ENCODE data around the gene PACS2. TPM values are rescaled to one million over a fixed set of nuclear protein-coding genes. Genes with fewer than 3 reads are reported as not detected.
A peak's percentile ranks its signal among the peaks of the same experiment; 100 is the strongest.

PACS2 gene
- total and polyA plus RNA-seq, 2 of the 8 experiments (the other 6 are each of a cell fraction or from before 2014, with no cell fraction given) = 38.0 to 62.8 TPM

DNA sequence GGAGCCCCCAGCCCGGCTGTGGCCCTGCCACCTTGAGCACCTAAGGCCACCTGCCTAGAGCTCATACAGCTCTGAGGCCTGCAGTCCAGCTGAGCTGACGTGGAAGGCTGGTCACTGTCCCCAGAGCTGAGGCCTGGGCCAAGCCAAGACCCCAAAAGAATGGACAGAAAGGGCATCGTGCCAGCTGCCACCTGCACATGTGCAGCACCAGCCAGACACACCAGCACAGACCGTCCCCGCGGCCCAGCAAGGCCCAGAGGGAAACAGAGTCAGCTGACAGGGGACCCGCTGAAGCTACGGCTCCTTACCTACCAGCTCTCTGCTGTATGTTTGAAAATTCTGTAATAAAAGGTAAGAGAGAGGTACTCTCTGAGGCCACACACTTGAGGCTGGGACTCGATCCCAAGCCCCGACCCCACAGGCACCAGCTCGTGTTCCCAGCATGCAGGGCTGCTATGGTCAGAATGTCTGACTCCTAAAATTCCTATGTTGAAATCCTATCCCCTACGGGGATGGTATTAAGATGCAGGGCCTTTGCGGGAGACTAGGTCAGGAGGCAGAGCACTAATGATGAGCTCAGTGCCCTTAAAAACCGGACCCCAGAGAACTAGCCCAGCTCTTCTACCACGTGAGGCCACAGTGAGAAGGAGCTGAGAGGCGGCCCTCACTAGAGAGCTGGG, 39.1 kb upstream of the PACS2 start:
- Histone ChIP-seq H2BK120ac (replicated peaks; ENCODE audit: low read depth, low read length) (no peak overlapping the region), H2BK20ac (ENCODE audit: low read length) (no peak overlapping the region), H4K91ac (replicated peaks; ENCODE audit: insufficient read length, low read length) (no peak overlapping the region), H3K4me3 (ENCODE audit: extremely low read depth in 1 of 4, insufficient read depth in 2 of 4, low read depth in 3 of 4, low read length in 4 of 4) (no peak overlapping the region), H3K27ac (ENCODE audit: low read depth, low read length) (no peak overlapping the region), H3K4me1 (replicated peaks in 1 of 4; ENCODE audit: control insufficient read depth in 3 of 4, insufficient read depth in 4 of 4, low read length in 3 of 4) (no peaks in the 10 kb centered on the region), H3K4me2 (ENCODE audit: insufficient read depth in 1 of 2, low read depth in 2 of 2, low read length in 2 of 2) (no peak overlapping the region), H3K23ac (ENCODE audit: insufficient read length) (no peak overlapping the region), H3K27me3 (replicated peaks in 1 of 4; ENCODE audit: control insufficient read depth in 3 of 4, extremely low read depth in 1 of 4, insufficient read depth in 3 of 4, low read length in 3 of 4) (no peaks in the 10 kb centered on the region), H2AFZ (ENCODE audit: low read length) (no peak overlapping the region), H3K23me2 (ENCODE audit: low read depth, low read length) (no peaks in the 10 kb centered on the region), H3K79me1 (ENCODE audit: low read depth, low read length) (peaks cover 2% of the 10 kb centered on the region), H2BK12ac (ENCODE audit: low read depth, low read length) (no peak overlapping the region), H3K36me3 (ENCODE audit: control insufficient read depth in 2 of 4, insufficient read depth in 4 of 4, low read length in 3 of 4) (no peaks in the 10 kb centered on the region; a peak in 1 of 8 replicates), H3K79me2 (ENCODE audit: control insufficient read depth in 1 of 2, insufficient read depth in 2 of 2, low read length in 2 of 2) (peaks cover 0 to 12% of the 10 kb centered on the region in 2 experiments; a peak in 1 of 4 replicates), H4K20me1 (replicated peaks in 1 of 2; ENCODE audit: control insufficient read depth in 1 of 2, insufficient read depth in 2 of 2, low read length in 2 of 2) (peaks cover 2 to 10% of the 10 kb centered on the region in 2 experiments), H3K4ac (replicated peaks; ENCODE audit: insufficient read length, low read depth, low read length) (no peak overlapping the region), H2AK5ac (ENCODE audit: low read depth, low read length) (no peak overlapping the region), H4K8ac (ENCODE audit: extremely low read depth, insufficient read depth, low read length) (no peak overlapping the region), H3K9me3 (ENCODE audit: insufficient read depth in 2 of 2, low read depth in 1 of 2, low read length in 1 of 2) (no peaks in the 10 kb centered on the region), H3K18ac (ENCODE audit: extremely low read depth, low read length) (no peak overlapping the region), H2BK15ac (ENCODE audit: low read length) (0 out of 2 replicates have a peak overlapping the region, but pooled peaks have one; percentile 8), H2BK5ac (ENCODE audit: low read depth, low read length) (no peak overlapping the region), H3K9ac (replicated peaks in 1 of 4; ENCODE audit: extremely low read depth in 1 of 4, low read depth in 3 of 4, low read length in 3 of 4) (no peak overlapping the region), H4K5ac (ENCODE audit: insufficient read length, low read depth, low read length) (no peak overlapping the region), H3K14ac (ENCODE audit: insufficient read length) (no peak overlapping the region), H3K56ac (replicated peaks; ENCODE audit: insufficient read length, low read depth, low read length) (no peak overlapping the region)
- 82% methylated on average over 16 of the region's 16 CpGs; no CpG with 5 or more reads in 1 of the 2 experiments for WGBS, 2 experiments (ENCODE audit: extremely low coverage in 1 of 2, insufficient coverage in 1 of 2, insufficient read length in 1 of 2, insufficient replicate concordance in 2 of 2, low coverage in 1 of 2, low lambda C conversion rate in 2 of 2, missing lambda C conversion rate in 1 of 2)
- ChIA-PET POLR2A (ENCODE audit: partially characterized antibody) (no interaction called here), CTCF (ENCODE audit: partially characterized antibody) (interaction anchor here (1.0 to 1.5 kb wide), 10 partner anchors 8 to 300 kb away, joined by 3 to 6 read pairs (median 3); no protein-coding TSS in a partner anchor)
- DNase-seq (ENCODE audit: low read depth in 1 of 2, low spot score in 2 of 2) = no peak
- TF ChIP-seq EZH2 (IDR thresholded peaks at IDR 0.05; ENCODE audit: low read depth, low read length, severe bottlenecking) = no peak
- TF ChIP-seq RNF2 (IDR thresholded peaks at IDR 0.05; ENCODE audit: borderline replicate concordance, low read depth, low read length, missing control alignments, poor library complexity, severe bottlenecking) = no peak
- TF ChIP-seq BRCA1 (IDR thresholded peaks at IDR 0.05; ENCODE audit: low read depth, low read length) = no peak
- no peak for TF ChIP-seq YY1 (IDR thresholded peaks at IDR 0.05; ENCODE audit: low read depth, low read length)
- no peak for TF ChIP-seq RXRA (IDR thresholded peaks at IDR 0.05; ENCODE audit: insufficient read depth, low read depth, low read length)
- no peak for TF ChIP-seq POU5F1 (IDR thresholded peaks at IDR 0.05; ENCODE audit: low read depth, low read length)
- TF ChIP-seq CEBPB (IDR thresholded peaks at IDR 0.05; ENCODE audit: low read depth, low read length) = no peak
- TF ChIP-seq ZNF274 (IDR thresholded peaks at IDR 0.05; ENCODE audit: borderline replicate concordance, extremely low read depth, low read length) = no peak
- no peak for TF ChIP-seq KDM5A (IDR thresholded peaks at IDR 0.05; ENCODE audit: low read length)
- TF ChIP-seq NRF1 (IDR thresholded peaks at IDR 0.05; ENCODE audit: low read depth, low read length) = no peak
- no peak for FAIRE-seq

All from H1 (cell line).